Trophoblast cell (in vitro differentiated cells and primary cell): ENCODE results near the gene MMP28.

ENCODE experiments used
- DNase-seq, 2 donors: peaks; one replicate each; pipeline ENCODE4 v3.0.0-alpha.2; 2016
- H2AFZ ChIP-seq: 2 replicates; pipeline ENCODE4 v1.6.1; 2013; ENCODE audit warnings: low read length, moderate library complexity, mild to moderate bottlenecking; ENCODE audit not compliant: insufficient read depth, poor library complexity
- H2AK5ac ChIP-seq: 2 replicates; pipeline ENCODE4 v1.6.1; 2013; ENCODE audit warnings: mild to moderate bottlenecking, low read length
- H2BK120ac ChIP-seq: 2 replicates; pipeline ENCODE4 v1.6.1; 2013; ENCODE audit warnings: low read length, mild to moderate bottlenecking, moderate library complexity; ENCODE audit not compliant: insufficient read depth, poor library complexity
- H2BK12ac ChIP-seq: 2 replicates; pipeline ENCODE4 v1.6.1; 2013; ENCODE audit warnings: mild to moderate bottlenecking, low read length, moderate library complexity
- H2BK5ac ChIP-seq: 2 replicates; pipeline ENCODE4 v1.6.1; 2013; ENCODE audit warnings: low read length, low read depth, moderate library complexity, mild to moderate bottlenecking; ENCODE audit not compliant: poor library complexity
- H3K14ac ChIP-seq: 2 replicates; pipeline ENCODE4 v1.6.1; 2013; ENCODE audit warnings: mild to moderate bottlenecking, low read length
- H3K18ac ChIP-seq: 2 replicates; pipeline ENCODE4 v1.6.1; 2013; ENCODE audit warnings: mild to moderate bottlenecking, low read length
- H3K23ac ChIP-seq: 2 replicates; pipeline ENCODE4 v1.6.1; 2013; ENCODE audit warnings: low read length
- H3K27ac ChIP-seq: 2 replicates; pipeline ENCODE4 v1.5.1; 2013; ENCODE audit warnings: low read depth, mild to moderate bottlenecking, inconsistent platforms, low read length, moderate library complexity
- H3K27me3 ChIP-seq: 2 replicates; pipeline ENCODE4 v1.6.1; 2013; ENCODE audit warnings: inconsistent platforms, mild to moderate bottlenecking, low read length, moderate library complexity; ENCODE audit not compliant: insufficient read depth
- H3K36me3 ChIP-seq, 2 experiments: 1 replicate in 1 of 2; 2 replicates in 1 of 2; pipeline ENCODE4 v1.6.1; 2013; ENCODE audit warnings: low read length in 2 of 2, mild to moderate bottlenecking in 2 of 2, moderate library complexity in 1 of 2; ENCODE audit not compliant: insufficient read depth in 2 of 2, control insufficient read depth in 1 of 2
- H3K4ac ChIP-seq: 2 replicates; pipeline ENCODE4 v1.6.1; 2013; ENCODE audit warnings: low read depth, mild to moderate bottlenecking, low read length, moderate library complexity
- H3K4me1 ChIP-seq, 2 experiments: 1 replicate in 1 of 2; 2 replicates in 1 of 2; pipeline ENCODE4 v1.6.1; 2013; ENCODE audit warnings: low read length in 2 of 2, mild to moderate bottlenecking in 2 of 2, moderate library complexity in 1 of 2; ENCODE audit not compliant: insufficient read depth in 2 of 2, control insufficient read depth in 1 of 2
- H3K4me2 ChIP-seq: 2 replicates; pipeline ENCODE4 v1.6.1; 2013; ENCODE audit warnings: inconsistent platforms, mild to moderate bottlenecking, low read length, moderate library complexity
- H3K4me3 ChIP-seq: 2 replicates; pipeline ENCODE4 v1.5.1; 2013; ENCODE audit warnings: mild to moderate bottlenecking, low read depth, low read length, inconsistent platforms
- H3K79me1 ChIP-seq: one replicate; pipeline ENCODE4 v1.6.1; 2013; ENCODE audit warnings: low read length
- H3K79me2 ChIP-seq: 2 replicates; pipeline ENCODE4 v1.6.1; 2013; ENCODE audit warnings: low read length, mild to moderate bottlenecking; ENCODE audit not compliant: control insufficient read depth, insufficient read depth, poor library complexity
- H3K9ac ChIP-seq: 2 replicates; pipeline ENCODE4 v1.6.1; 2013; ENCODE audit warnings: mild to moderate bottlenecking, low read length
- H3K9me3 ChIP-seq: 2 replicates; pipeline ENCODE4 v1.6.1; 2013; ENCODE audit warnings: low read depth, mild to moderate bottlenecking, control low read depth, inconsistent platforms, low read length; ENCODE audit not compliant: insufficient read depth
- H4K12ac ChIP-seq: 2 replicates; pipeline ENCODE4 v1.6.1; 2013; ENCODE audit warnings: low read depth, mild to moderate bottlenecking, low read length, moderate library complexity
- H4K8ac ChIP-seq: 2 replicates; pipeline ENCODE4 v1.6.1; 2013; ENCODE audit warnings: low read depth, mild to moderate bottlenecking, low read length, moderate library complexity
- H4K91ac ChIP-seq: one replicate; pipeline ENCODE4 v1.6.1; 2013; ENCODE audit warnings: low read depth, mild to moderate bottlenecking, low read length, moderate library complexity
- WGBS: extraction: QIAGEN DNeasy Blood & Tissue Kit; methylation state at CpG from one replicate; pipeline ENCODE4 v1.1.7; 2013; ENCODE audit warnings: missing lambda C conversion rate; ENCODE audit not compliant: insufficient read length, insufficient coverage; ENCODE audit errors: extremely low coverage; 5-methylcytosine and 5-hydroxymethylcytosine counted together

MMP28 gene

GRCh38 chr17:35811759-35812158 is 16.3 kb upstream of the MMP28 start:
- DNase-seq = no peak
- Histone ChIP-seq H3K27me3 (no peaks in the 10 kb centered on the region), H4K91ac (no peak overlapping the region), H3K4me3 (no peak overlapping the region), H3K79me2 (peaks cover 18% of the 10 kb centered on the region), H2BK120ac (no peak overlapping the region), H2BK12ac (no peak overlapping the region), H3K18ac (no peak overlapping the region), H3K4me2 (no peak overlapping the region), H3K9ac (no peak overlapping the region), H4K12ac (no peak overlapping the region), H3K79me1 (peaks cover 8% of the 10 kb centered on the region), H2AK5ac (no peak overlapping the region), H3K23ac (no peak overlapping the region), H3K14ac (no peak overlapping the region), H4K8ac (no peak overlapping the region), H3K27ac (no peak overlapping the region), H2AFZ (no peak overlapping the region), H3K9me3 (no peaks in the 10 kb centered on the region), H2BK5ac (no peak overlapping the region), H3K36me3 (peaks cover 3 to 4% of the 10 kb centered on the region in 2 experiments), H3K4ac (peak overlapping the region; percentile 98), H3K4me1 (peaks cover 3 to 5% of the 10 kb centered on the region in 2 experiments)
- WGBS = no CpG with 5 or more reads among the region's 6 CpGs

- Histone ChIP-seq H2AK5ac (no peak overlapping the region), H3K79me2 (peaks cover 17% of the 10 kb centered on the region), H2AFZ (peak overlapping the region; percentile 26), H2BK5ac (peak overlapping the region; percentile 10), H3K18ac (peak overlapping the region; percentile 92), H3K4me3 (peak overlapping the region; percentile 98), H2BK120ac (peak overlapping the region; percentile 16), H3K4ac (peak overlapping the region; percentile 64), H3K36me3 (no peaks in the 10 kb centered on the region), H3K79me1 (peaks cover 8% of the 10 kb centered on the region), H3K9ac (peak overlapping the region; percentile 99), H3K23ac (no peak overlapping the region), H4K12ac (no peak overlapping the region), H4K91ac (peak overlapping the region; percentile 62), H3K4me1 (peaks cover 3 to 5% of the 10 kb centered on the region in 2 experiments), H4K8ac (peak overlapping the region; percentile 86), H3K14ac (peak overlapping the region; percentile 80), H3K4me2 (peak overlapping the region; percentile 86), H3K9me3 (peaks cover 1% of the 10 kb centered on the region), H3K27ac (peak overlapping the region; percentile 95), H2BK12ac (no peak overlapping the region), H3K27me3 (no peaks in the 10 kb centered on the region)
- DNase-seq = peak; percentile 20 to 41
- WGBS = no CpG with 5 or more reads among the region's 24 CpGs
Measured at GRCh38 chr17:35809855-35810461, 14.5 kb upstream of the MMP28 start.

GRCh38 chr17:35808962-35809854 is 13.8 kb upstream of the MMP28 start, which contains the start of gene TAF15:
Gene TAF15 (plus strand): TSS chr17:35809484. CDS start chr17:35809570, 86 bp downstream.
- Histone ChIP-seq H3K79me1 (peaks cover 8% of the 10 kb centered on the region), H3K4me3 (peak within 1 kb of the TSS; percentile 98), H2BK120ac (peak within 1 kb of the TSS; percentile 47), H2AFZ (peak within 1 kb of the TSS; percentile 59), H3K4me1 (peaks cover 3 to 5% of the 10 kb centered on the region in 2 experiments), H4K12ac (peak within 1 kb of the TSS; percentile 78), H4K91ac (peak within 1 kb of the TSS; percentile 62), H3K79me2 (peaks cover 17% of the 10 kb centered on the region), H3K23ac (no peak within 1 kb of the TSS), H3K36me3 (no peaks in the 10 kb centered on the region), H3K14ac (peak within 1 kb of the TSS; percentile 80), H3K4ac (peak within 1 kb of the TSS; percentile 64), H3K4me2 (peak within 1 kb of the TSS; percentile 86), H4K8ac (peak within 1 kb of the TSS; percentile 86), H3K9ac (peak within 1 kb of the TSS; percentile 99), H2BK5ac (peak within 1 kb of the TSS; percentile 85), H3K27me3 (no peaks in the 10 kb centered on the region), H3K18ac (peak within 1 kb of the TSS; percentile 92), H2BK12ac (no peak within 1 kb of the TSS), H3K9me3 (peaks cover 1% of the 10 kb centered on the region), H3K27ac (peak within 1 kb of the TSS; percentile 95), H2AK5ac (no peak within 1 kb of the TSS)
- WGBS = no CpG with 5 or more reads among the region's 71 CpGs
- peak; percentile 97 to 98 for DNase-seq

GRCh38 chr17:35808240-35808961 is 13.0 kb upstream of the MMP28 start:
- no peak overlapping the region for H3K14ac ChIP-seq
- H2BK5ac ChIP-seq = no peak overlapping the region
- peaks cover 8% of the 10 kb centered on the region for H3K79me1 ChIP-seq
- peak overlapping the region; percentile 52 for H4K91ac ChIP-seq
- H3K18ac ChIP-seq = no peak overlapping the region
- peak overlapping the region; percentile 37 for H4K8ac ChIP-seq
- peak overlapping the region; percentile 72 for H3K4me2 ChIP-seq
- WGBS = no CpG with 5 or more reads among the region's 19 CpGs
- peak overlapping the region; percentile 59 for H2AFZ ChIP-seq
- no peak overlapping the region for H2BK12ac ChIP-seq
- H3K4me3 ChIP-seq = no peak overlapping the region
- no peak overlapping the region for H2BK120ac ChIP-seq
- no peak overlapping the region for H3K4ac ChIP-seq
- no peak for DNase-seq
- peaks cover 1% of the 10 kb centered on the region for H3K9me3 ChIP-seq
- peaks cover 3 to 5% of the 10 kb centered on the region in 2 experiments for H3K4me1 ChIP-seq
- no peaks in the 10 kb centered on the region for H3K36me3 ChIP-seq
- no peak overlapping the region for H3K27ac ChIP-seq
- no peak overlapping the region for H3K23ac ChIP-seq
- H4K12ac ChIP-seq = no peak overlapping the region
- no peak overlapping the region for H3K9ac ChIP-seq
- H3K27me3 ChIP-seq = no peaks in the 10 kb centered on the region
- H2AK5ac ChIP-seq = no peak overlapping the region
- peaks cover 17% of the 10 kb centered on the region for H3K79me2 ChIP-seq
